HG02571 (cell line): ENCODE results near the gene ABHD2.
"Not testable (repeated sequence)": the region's sequence is repeated elsewhere in the genome, so short reads cannot be mapped to it uniquely, and the experiment has no call there.

Experiments
- ATAC-seq: cut with Tn5 transposase; IDR thresholded peaks from one replicate; pipeline ENCODE4 v1.9.1; 2021; ENCODE audit warnings: mild to moderate bottlenecking, moderate library complexity; ENCODE audit not compliant: unreplicated experiment

ABHD2 gene

DNA sequence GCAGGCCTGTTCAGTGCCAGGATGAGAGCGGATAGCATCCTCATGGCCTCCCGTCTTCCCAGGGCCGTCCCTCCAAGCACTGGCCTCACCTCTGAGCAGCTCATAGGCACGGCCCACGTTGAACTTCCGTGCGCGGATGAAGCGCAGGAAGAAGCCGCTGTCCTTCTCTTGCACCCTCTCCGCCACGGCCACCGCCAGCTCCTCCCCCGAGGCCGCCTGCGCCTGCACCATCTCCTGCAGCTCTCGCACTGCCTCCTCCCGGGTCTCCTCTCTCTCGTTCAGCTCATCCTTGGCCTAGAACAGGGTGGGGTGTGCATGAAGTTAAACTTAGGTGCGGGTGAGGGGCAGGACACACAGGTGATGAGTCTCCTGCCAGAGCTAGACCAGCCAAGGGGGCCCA, 128.8 kb downstream of the ABHD2 start:
- ATAC-seq, result no peak

DNA sequence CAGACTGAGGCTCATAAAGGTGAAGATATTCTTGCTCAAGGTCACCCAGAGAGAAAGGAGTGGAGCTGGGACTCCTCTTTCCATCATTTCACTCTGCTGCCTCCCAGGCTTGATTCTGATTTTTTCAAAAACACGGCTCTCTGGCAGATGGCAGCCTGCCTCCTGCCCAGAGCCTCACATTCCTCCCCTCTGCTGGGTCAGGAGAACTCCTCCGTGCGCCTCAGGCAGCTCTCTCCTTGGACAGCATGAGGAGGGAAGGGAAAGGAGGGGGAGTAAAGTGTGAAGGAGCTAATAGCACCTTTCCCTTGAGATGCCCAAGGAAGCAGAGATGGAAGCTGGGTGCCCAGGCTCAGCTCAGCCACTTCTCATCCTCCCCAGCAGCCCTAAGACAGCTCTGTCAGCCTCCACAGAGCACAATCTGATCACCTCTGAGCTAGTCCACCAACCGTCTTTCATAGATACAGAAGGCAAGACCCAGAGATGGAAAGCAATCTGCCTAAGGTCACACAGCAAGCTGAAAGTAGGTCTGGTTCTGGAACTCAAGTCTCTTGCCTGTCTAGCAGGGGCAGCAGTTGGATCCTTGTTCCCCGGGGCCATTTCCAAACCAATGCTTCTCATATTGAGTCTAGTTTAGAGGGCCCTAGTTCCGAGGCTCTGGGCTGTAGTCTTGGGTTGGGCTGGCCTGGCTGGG, 129.6 kb downstream of the ABHD2 start:
- ATAC-seq, result no peak

DNA sequence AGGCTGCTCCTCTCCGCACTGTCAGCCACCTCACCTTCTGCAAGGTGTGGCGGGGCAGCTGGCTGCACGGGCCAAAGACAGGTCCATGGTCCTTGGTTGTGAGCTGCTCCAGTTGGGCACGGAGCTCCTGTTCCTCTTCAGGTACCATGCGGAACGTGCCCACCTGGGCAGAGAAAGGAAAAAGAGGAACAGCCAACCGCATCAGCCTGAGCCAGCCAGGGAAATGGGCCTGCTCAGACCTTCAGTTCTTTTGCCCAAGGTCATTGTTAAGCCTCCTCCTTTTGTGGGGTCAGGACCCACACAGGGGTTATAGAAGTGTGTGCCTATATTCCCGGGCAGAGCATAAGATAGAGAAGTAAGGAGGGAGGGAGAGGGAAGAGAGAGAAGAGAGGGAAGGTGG, 130.3 kb downstream of the ABHD2 start:
- ATAC-seq, result no peak

GRCh38 chr15:89221543-89221942, 133.3 kb downstream of the ABHD2 start, which contains the start of gene RLBP1:
RLBP1 (minus strand) TSS chr15:89221579; CDS start chr15:89218975, 2,604 bp downstream.
- no peak for ATAC-seq

- no peak for ATAC-seq
Observed at GRCh38 chr15:89225588-89225987, 137.3 kb downstream of the ABHD2 start.

GRCh38 chr15:89226359-89227221, 138.3 kb downstream of the ABHD2 start:
- no peak for ATAC-seq

DNA sequence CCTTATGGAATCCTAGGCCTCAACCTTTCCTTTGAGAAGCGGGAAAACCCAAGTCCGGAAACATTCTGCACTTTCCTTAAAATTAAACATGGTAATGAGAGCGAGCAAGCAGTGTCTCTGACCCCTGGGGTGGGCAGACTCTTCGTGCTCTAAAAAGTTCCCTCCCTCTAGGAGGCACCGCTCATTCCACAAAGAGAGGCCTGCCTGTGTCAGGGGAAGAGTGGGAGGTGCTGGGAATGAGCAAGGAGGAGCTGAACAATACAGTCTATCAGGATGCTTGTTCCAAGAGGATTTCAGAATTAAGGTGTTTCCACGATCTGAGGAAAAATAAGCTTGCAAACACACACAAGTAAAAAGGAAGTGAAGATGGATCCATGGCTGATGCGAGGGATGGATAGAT, 139.2 kb downstream of the ABHD2 start:
- no peak for ATAC-seq

DNA sequence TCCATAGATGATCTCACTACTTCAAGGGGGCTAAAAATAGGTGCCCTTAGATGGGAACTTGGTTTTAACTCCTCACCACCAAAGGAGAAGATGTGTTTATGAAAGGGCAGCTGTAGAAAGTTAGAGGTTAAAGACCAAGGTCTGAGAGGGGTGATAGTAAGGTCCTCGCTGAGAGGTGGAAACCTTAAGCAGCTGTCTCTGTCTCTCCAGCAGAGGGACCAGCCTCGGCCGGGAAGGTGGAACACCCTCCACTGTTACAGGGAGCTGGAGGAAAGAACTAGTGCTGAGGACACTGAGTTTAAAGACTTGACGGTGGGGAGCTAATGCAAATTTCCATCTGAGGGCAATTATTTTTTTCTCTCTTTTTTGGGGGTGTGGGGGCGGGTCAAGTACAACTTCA, 142.0 kb downstream of the ABHD2 start:
- no peak for ATAC-seq

DNA sequence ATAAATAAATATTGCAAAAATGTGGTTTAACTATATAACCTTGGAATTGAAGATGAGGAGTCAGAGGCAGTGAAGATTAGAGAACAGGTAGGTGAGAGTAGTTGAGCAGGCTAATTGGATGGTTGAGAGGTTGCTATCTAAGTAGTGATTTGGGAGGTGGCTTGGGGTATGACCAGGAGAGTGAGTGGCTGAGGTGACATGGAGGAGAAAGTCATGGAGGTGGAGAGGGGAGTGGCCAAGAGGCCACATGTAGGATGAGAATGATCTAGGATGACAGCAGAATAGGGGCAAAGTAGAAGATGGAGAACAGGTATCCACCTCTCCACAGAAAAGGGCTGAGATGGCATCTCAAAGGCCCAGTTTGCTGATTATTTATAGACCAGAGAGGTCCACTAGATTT, 143.6 kb downstream of the ABHD2 start:
- no peak for ATAC-seq

DNA sequence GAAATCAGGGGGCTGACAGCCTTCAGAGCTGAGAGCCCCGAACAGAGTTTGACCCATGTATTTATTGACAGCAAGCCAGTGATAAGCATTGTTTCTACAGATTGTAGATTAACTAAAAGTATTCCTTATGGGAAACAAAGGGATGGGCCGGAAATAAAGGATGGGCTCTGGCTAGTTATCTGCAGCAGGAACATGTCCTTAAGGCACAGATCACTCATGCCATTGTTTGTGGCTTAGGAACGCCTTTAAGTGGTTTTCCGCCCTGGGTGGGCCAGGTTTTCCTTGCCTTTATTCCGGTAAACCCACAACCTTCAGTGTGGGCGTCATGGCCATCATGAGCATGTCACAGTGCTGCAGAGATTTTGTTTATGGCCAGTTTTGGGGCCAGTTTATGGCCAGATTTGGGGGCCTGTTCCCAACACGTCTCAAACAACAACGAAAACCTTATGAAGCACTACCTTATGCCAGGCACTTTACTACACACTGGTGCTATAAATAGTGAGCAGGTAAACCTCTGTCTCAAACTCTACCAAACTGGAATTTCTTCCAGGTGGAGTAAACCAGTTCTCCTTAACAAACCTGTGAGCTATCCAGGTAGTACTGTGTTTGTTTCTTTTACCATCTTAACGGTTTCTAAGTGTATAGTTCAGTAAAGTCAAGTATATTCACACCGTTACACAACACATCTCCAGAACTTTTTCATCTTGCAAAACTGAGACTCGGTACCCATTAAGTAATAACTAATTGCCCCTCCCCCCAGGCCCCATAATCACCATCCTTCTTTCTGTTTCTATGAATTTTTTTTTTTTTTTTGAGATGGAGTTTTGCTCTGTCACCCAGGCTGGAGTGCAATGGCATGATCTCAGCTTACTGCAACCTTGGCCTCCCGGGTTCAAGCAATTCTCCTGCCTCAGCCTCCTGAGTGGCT, 151.9 kb downstream of the ABHD2 start:
- ATAC-seq, result not testable (repeated sequence)

GRCh38 chr15:89243046-89243690, 154.9 kb downstream of the ABHD2 start:
- no peak for ATAC-seq

- peak; percentile 94 for ATAC-seq
Observed at GRCh38 chr15:89243691-89244573, 155.7 kb downstream of the ABHD2 start, which contains the start of gene FANCI. FANCI (plus strand) TSS chr15:89243979; CDS start chr15:89247648, 3,669 bp downstream.

DNA sequence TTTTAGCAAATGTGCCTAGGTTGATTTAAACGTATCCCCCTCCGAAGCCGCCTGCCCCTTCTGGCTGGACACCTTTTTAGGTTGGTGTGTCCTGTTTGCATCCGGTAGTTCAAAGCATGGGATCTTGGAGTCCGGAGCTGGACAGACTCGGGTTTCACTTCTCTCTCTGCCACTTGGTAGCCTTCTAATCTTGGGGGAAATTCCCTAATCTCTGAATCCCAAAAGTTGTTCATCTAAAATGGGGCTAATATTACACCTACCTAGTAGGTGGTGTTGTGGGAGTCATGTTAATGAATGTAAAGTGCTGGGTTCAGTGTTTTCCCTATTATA, 156.3 kb downstream of the ABHD2 start:
- ATAC-seq, result peak; percentile 15

DNA sequence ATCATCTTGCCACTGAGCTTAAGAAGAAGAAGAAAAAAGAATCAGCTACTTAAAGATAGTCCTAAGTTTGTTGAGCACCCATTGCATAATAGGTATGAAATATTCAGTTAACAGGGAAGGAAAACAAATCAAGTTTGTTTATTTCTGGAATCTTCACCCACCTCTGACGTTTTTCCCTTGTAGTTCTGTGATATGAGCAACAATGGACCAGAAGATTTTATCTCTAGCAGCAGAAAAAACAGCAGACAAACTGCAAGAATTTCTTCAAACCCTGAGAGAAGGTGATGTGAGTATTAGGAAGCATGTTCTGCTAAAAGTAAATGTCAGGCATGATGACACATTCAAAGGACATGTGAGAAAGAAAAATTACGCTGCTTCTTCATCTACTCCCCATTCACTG, 159.2 kb downstream of the ABHD2 start:
- ATAC-seq, result no peak

- no peak for ATAC-seq
Observed at GRCh38 chr15:89248584-89248983, 160.3 kb downstream of the ABHD2 start.

DNA sequence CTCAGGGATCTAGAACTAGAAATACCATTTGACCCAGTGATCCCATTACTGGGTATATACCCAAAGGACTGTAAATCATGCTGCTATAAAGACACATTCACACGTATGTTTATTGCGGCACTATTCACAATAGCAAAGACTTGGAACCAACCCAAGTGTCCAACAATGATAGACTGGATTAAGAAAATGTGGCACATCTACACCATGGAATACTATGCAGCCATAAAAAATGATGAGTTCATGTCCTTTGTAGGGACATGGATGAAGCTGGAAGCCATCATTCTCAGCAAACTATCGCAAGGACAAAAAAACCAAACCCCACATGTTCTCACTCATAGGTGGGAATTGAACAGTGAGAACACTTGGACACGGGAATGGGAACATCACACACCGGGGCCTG, 161.9 kb downstream of the ABHD2 start:
- ATAC-seq, result not testable (repeated sequence)
